Cerebellar cortex (tissue), 1 donor: ENCODE results near the gene HIVEP1.

ENCODE experiments used
- DNase-seq: peaks from one replicate; pipeline ENCODE4 v3.0.0-alpha.2; 2015; ENCODE audit warnings: low spot score

Gene HIVEP1

GRCh38 chr6:12012038-12012557 is at the start of gene HIVEP1:
Gene HIVEP1 (plus strand): TSS chr6:12012312. CDS start chr6:12015629, 3,317 bp downstream.
- DNase-seq = no peak

- no peak for DNase-seq
These were observed 48.2 kb upstream of the HIVEP1 start for GRCh38 chr6:11963756-11964500.

GRCh38 chr6:11964729-11965335 is 47.3 kb upstream of the HIVEP1 start:
- DNase-seq = no peak

GRCh38 chr6:11965499-11965898 is 46.6 kb upstream of the HIVEP1 start:
- no peak for DNase-seq

GRCh38 chr6:11968241-11968806 is 43.8 kb upstream of the HIVEP1 start:
- DNase-seq = no peak

GRCh38 chr6:11969092-11969491 is 43.0 kb upstream of the HIVEP1 start:
- no peak for DNase-seq

- no peak for DNase-seq
These were observed 42.0 kb upstream of the HIVEP1 start for GRCh38 chr6:11970114-11970513.

GRCh38 chr6:11971154-11971553 is 41.0 kb upstream of the HIVEP1 start:
- DNase-seq = no peak

GRCh38 chr6:11972270-11972669 is 39.8 kb upstream of the HIVEP1 start:
- no peak for DNase-seq

- no peak for DNase-seq
These were observed 39.3 kb upstream of the HIVEP1 start for GRCh38 chr6:11972806-11973205.

GRCh38 chr6:11973238-11973637 is 38.9 kb upstream of the HIVEP1 start:
- no peak for DNase-seq

GRCh38 chr6:11974089-11974488 is 38.0 kb upstream of the HIVEP1 start:
- DNase-seq = no peak

GRCh38 chr6:11975353-11975977 is 36.6 kb upstream of the HIVEP1 start:
- no peak for DNase-seq

- no peak for DNase-seq
These were observed 35.6 kb upstream of the HIVEP1 start for GRCh38 chr6:11976489-11976888.

GRCh38 chr6:11977193-11977592 is 34.9 kb upstream of the HIVEP1 start:
- no peak for DNase-seq

GRCh38 chr6:11977738-11978137 is 34.4 kb upstream of the HIVEP1 start:
- DNase-seq = no peak

- no peak for DNase-seq
These were observed 33.7 kb upstream of the HIVEP1 start for GRCh38 chr6:11978169-11978987.

- no peak for DNase-seq
These were observed 32.2 kb upstream of the HIVEP1 start for GRCh38 chr6:11979866-11980265.

GRCh38 chr6:11983306-11983705 is 28.8 kb upstream of the HIVEP1 start:
- no peak for DNase-seq

- no peak for DNase-seq
These were observed 24.7 kb upstream of the HIVEP1 start for GRCh38 chr6:11987386-11987785.

- no peak for DNase-seq
These were observed 22.7 kb upstream of the HIVEP1 start for GRCh38 chr6:11989386-11989785.

GRCh38 chr6:11992086-11992485 is 20.0 kb upstream of the HIVEP1 start:
- DNase-seq = no peak
